HG03565 (cell line): ENCODE data around the gene HAUS5.
A peak's percentile ranks its signal among the peaks of the same experiment; 100 is the strongest.
"Not testable (repeated sequence)": the region's sequence is repeated elsewhere in the genome, so short reads cannot be mapped to it uniquely, and the experiment has no call there.

Source experiments
- ATAC-seq: cut with Tn5 transposase; IDR thresholded peaks from one replicate; pipeline ENCODE4 v1.9.1; 2021; ENCODE audit warnings: mild to moderate bottlenecking, moderate library complexity; ENCODE audit not compliant: unreplicated experiment

Gene HAUS5, protein sequence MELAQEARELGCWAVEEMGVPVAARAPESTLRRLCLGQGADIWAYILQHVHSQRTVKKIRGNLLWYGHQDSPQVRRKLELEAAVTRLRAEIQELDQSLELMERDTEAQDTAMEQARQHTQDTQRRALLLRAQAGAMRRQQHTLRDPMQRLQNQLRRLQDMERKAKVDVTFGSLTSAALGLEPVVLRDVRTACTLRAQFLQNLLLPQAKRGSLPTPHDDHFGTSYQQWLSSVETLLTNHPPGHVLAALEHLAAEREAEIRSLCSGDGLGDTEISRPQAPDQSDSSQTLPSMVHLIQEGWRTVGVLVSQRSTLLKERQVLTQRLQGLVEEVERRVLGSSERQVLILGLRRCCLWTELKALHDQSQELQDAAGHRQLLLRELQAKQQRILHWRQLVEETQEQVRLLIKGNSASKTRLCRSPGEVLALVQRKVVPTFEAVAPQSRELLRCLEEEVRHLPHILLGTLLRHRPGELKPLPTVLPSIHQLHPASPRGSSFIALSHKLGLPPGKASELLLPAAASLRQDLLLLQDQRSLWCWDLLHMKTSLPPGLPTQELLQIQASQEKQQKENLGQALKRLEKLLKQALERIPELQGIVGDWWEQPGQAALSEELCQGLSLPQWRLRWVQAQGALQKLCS

DNA sequence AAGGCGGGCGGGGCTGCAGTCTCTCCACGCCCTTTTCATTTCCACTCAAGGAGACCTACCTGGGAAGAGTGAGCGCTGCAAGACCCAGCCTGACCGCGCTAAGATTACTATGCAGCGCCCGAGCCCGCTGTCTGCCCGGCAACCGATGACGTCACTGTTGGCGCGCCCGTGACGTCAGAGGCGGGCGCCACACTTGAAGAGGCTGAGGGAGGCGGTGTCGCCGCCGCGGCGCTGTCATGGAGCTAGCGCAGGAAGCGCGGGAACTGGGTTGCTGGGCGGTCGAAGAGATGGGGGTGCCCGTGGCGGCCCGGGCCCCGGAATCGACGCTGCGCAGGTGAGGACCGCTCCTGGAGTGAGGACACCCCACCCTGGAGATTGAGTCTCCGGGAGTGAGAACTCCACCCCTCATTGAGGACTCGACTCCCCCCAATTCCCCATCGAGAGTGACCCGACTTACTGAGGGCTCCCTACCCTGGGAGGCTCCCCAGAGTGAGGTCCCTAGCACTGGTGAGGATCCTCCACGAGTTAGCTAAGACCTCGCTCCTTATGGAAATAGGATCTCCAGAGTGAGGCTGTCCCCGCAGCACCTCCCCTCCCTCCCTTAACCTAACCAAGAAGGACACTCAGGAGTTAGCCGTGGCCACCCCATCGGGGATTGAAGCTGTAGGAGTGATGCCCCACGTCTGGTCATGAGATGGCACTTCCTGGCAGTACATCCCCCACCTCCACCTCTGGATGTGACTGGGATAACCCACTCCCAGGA is at the start of gene HAUS5:
TSS of gene HAUS5 (plus strand) at position 177 of the 763 bp plus-strand sequence. CDS start at position 237, 60 bp downstream.
- ATAC-seq: peak; percentile 89

DNA sequence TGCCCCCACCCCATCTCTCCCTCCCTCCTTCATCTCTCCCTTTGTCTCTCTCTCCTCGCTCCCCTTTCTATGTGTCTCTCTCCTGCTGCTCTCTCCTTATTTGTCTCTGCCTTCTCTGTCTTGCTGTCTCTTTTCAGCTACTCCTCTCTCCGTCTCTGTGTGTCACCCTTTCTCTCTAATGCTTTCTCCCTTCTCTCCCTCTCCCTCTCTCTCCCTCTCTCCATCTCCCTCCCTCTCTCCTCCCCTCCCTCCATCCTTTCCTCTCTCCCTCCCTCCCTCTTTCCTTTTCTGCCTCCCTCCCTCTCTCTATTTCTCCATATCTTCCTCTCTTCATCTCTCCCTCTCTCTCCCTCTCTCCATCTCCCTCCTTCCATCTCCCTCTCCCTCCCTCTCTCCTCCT is 49.8 kb upstream of the HAUS5 start:
- ATAC-seq: no peak

DNA sequence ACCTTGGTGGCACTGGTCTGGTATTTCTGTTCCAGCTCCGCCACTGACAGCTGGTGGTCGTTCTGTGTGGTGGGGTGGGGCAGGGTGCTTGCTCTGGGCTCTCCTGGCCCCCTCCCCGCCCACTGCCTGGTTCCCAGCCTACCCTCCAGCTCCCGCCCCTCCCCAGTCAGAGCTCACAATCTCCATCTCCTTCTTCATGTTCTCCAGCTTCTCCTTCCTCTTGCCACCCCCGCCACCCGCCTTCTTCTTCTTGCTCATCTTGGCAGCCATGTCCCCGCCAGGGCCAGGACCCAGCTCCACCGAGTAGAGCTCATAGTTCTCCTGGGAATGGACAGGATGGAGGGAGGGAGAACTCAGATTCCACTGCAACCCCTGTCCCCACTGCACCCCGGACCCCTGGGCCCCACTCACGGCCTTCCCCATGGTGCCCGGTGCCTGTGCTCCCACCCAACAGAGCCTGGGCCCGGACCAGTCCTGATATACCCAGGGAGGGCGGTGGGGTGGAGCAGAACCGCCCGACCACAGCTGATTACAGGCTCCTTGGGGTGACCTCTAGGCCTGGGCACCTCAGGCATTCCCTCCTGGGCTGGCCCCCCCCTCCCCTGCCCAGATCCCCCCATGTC is 49.2 kb upstream of the HAUS5 start, which contains the start of gene ATP4A:
TSS of gene ATP4A (minus strand) at position 452 of the 623 bp plus-strand sequence. CDS start at position 423, 29 bp downstream.
- no peak for ATAC-seq

DNA sequence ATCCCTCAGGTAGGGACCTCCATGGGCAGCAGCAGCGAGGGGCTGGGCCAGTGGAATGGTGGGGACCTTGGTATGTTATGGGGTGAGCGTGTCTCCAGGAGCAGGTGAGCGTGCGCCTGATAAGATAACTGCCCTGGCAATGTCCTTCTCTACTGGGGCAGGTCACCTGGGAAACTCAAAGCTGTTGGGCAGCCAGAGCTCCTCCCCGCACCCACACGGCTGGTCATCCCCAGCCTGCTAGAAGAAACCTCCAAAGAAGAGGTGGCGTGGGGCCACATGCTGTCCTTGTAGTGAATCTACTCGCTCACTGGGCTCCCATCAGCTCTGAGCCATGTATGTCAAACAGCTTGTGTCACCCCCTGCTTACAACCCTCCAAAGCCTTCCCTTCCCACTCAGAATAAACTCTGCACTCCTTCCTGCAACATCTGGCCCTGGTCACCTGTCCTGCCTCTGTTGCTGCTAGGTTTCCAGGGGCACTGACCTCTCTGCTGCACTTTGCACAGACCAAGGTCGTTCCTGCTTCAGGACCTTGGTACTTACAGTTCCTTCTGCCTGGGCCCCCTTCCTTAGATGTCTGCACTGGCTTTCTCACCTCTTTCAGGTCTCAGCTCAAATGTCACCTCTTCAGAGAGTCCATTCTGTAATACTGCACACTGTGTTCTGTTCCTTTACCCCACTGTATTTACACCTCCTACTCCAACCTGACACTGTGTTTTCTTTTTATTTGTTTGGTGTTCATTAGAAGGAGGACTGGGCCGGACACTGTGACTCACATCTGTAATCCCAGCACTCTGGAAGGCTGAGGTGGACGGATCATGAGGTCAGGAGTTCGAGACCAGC is 47.3 kb upstream of the HAUS5 start:
- no peak for ATAC-seq

DNA sequence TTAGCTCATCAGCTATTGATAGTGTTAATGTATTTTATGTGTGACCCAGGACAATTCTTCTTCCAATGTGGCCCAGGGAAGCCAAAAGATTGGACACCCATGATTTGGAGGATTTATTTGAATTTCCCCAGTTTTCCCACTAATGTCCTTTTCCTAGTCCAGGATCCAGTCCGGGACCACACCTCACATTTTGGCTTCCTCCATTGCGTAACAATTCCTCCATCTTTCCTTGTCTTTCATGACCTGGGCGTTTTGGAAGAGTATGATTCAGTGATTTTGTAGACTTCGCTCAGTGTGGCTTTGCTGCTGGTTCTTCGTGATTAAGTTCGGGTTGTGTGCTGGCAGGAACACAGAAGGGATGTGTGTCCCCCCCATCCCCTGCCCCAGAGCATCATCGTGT is 45.8 kb upstream of the HAUS5 start:
- no peak for ATAC-seq

DNA sequence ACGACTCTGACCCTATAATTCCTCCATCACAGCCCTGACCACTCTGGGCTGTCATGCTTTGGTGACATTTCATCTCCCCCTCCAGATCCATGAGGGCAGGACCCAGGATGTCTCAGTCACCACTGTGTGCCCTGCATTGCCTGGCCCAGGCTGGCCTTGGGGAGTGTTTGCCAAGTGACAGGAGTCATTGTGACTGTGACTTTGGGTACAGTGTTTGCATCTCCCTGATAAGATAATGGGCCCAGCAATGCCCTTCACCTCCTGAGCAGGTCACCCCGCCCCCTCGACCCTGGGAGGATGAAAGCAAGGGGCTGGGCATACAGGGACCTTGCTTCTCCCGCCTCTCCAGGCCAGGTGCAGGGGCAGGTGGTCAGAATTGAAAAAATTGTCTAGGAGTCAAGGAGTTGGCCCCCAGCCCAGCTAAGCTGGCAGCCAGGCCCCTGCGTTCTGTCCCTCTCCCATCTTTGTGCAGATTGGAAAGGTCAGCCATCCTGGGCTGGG is 43.2 kb upstream of the HAUS5 start:
- no peak for ATAC-seq

DNA sequence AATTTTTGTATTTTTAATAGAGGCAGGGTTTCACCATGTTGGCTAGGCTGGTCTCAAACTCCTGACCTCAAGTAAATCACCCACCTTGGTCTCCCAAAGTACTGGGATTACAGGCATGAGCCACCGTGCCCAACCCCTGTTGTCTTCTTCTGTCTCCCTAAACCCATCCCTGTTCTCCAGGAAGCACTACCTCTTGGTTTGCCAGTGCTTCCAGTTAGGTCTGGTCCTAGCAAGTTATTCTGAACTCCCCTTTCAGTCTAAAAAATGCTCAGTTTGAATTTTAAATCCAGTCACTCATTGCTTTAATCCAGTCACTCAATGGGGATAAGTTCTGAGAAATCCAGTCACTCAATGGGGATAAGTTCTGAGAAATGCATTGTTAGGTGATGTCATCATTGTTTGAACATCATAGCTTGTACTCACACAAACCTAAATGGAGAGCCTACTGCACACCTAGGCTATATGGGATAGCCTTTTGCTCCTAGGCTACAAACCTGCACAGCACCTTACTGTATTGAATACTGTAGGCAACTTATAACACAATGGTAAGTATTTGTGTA is 41.0 kb upstream of the HAUS5 start:
- ATAC-seq: no peak

DNA sequence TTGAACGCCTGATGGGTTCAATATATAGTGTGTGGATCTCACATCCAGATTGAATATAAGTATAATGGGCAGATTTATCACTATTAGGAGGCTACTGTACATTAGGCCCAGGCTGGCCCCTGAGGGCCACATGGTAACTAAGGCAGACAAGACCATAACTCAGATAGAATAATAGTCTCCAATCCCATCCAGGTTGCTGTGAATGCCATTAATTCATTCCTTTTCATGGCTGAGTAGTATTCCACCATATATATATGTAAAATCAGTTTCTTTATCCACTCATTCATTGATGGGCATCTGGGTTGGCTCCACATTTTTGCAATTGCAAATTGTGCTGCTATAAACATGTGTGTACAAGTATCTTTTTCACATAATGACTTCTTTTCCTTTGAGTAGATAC is 34.6 kb upstream of the HAUS5 start:
- ATAC-seq: no peak

DNA sequence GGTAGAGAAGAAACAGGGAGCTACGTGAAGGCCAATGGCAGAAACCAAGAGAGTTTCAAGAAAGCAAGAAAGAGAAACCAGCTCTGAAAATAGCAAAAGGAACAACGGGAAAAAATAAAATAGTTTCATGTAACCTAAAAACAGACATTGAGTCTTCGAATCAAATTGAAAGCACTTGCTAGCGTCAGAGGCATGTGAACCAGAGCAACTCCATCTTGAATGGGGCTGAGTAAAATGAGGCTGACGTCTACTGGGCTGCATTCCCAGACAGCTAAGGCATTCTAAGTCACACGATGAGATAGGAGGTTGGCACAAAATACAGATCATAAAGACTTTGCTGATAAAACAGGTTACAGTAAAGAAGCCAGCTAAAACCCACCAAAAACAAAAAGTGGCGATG is 33.8 kb upstream of the HAUS5 start:
- ATAC-seq: no peak

DNA sequence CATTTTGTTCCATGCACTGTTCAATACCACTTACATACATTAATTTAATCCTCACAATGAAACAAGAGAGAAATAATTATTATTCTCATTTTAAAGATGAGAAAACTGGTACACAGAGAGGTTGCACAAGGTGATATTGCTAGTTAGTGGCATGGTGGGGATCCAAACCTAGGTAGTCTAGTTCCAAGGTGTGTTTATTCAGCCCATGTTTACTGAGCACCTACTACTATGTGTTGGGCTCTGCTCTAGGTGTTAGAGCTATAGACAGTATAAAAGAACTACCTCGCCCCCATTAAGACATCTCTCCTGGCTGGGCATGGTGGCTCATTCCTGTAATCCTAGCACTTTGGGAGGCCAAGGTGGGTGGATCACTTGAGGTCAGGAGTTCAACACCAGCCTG is 29.8 kb upstream of the HAUS5 start:
- no peak for ATAC-seq

DNA sequence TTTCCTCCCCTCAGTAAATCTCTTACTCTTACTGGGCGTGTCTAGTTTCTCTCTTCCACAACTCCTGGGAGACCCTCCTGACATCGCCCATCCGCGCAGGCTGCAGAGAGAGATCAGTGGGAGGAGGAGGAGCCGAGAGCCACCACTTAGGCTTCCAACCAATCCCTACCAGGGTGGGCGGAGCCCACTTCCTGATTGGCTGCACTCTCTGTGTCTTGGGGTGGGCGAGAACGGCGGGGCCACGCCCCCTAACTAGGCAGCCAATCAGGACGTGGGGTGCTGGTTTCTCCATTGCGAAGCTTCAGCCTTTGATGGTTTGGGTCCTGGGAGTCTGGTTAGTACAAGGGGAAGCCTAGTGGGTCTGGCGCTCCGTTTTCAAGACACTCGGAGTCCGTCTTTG is 26.7 kb upstream of the HAUS5 start, which contains the start of gene PMIS2:
TSS of gene PMIS2 (plus strand) at position 326 of the 400 bp plus-strand sequence. CDS start 87 bp downstream, outside the sequence.
- no peak for ATAC-seq

DNA sequence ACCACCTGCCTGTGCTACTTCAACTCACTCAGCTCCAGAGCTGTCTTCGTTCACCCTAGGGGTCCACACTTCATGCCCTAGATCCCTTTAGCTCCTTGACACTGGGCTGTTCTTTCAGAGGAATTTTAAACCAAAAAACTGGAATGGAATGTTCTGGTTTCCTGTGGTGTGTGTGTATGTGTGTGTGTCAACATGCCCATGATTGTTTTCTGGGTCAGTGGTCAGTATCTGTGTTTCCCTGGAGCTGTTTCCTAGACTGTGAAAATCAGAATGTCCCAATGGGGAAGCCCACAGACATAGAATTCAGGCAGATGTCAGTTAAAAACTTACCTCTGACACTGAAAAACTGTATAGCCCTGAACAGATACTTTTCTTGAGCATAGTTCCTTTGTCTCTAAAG is 25.2 kb upstream of the HAUS5 start:
- no peak for ATAC-seq

DNA sequence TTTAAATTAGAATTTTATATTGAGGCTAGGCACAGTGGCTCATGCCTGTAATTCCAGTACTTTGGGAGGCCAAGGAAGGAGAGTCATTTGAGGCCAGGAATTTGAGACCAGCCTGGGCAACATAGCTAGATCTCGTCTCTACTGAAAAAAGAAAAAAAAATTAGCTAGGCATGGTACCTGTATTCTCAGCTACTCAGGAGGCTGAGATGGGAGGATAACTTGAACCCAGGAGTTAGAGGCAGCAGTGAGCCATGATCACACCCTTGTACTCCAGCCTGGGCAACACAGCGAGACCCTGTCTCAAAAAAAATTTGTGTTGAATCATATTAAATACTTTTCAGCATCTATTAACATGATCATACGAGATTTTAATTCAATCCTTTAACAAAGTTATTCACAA is 21.7 kb upstream of the HAUS5 start:
- no peak for ATAC-seq

DNA sequence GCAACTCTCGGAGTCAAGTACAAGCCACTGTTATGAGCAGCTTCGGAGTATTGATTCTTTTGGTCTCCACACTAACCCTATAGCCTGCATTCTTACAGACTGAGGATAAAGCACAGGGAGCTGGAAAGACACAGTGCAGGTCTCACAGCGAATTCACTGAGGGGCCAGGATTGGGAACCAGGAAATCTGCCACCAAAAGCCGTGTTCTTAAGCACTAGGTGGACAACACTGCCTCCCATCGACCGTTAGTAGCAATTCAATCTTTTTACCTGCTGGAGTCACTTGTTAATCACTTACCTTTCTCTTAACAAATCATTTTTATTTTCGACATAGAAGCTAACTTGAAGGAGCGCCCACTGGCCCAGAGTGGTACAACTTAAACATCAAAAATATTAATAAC is 20.3 kb upstream of the HAUS5 start:
- ATAC-seq: no peak

DNA sequence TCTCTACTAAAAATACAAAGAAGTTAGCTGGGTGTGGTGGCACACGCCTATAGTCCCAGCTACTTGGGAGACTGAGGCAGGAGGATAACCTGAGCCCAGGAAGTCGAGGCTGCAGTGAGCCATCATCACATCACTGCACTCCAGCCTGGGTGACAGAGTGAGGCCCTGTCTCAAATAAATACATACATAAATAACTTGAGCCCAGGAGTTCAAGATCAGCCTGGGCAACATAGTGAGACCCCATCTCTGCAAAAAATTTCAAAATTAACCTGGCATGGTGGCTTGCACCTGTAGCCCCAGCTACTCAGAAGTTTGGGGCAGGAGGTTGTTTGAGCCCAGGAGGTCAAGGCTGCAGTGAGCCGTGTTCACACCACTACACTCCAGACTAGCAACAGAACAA is 17.5 kb upstream of the HAUS5 start:
- ATAC-seq: not testable (repeated sequence)

DNA sequence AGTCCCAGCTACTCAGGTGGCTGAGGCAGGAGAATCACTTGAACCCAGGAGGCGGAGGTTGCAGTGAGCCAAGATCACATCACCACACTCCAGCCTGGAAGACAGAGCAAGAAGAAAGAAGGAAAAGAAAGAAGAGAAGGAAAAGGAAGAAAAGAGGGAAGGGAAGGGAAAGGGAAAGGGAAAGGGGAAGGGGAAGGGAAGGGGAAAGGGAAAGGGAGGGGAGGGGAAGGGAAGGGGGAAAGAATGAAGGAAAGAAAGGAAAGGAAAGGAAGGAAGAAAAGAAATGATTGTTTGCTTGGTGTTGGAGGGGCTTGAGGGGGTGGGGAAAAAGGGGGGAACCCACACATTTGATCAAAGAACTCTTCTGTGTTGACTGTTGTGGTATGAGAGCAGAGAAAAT is 16.6 kb upstream of the HAUS5 start:
- ATAC-seq: no peak

DNA sequence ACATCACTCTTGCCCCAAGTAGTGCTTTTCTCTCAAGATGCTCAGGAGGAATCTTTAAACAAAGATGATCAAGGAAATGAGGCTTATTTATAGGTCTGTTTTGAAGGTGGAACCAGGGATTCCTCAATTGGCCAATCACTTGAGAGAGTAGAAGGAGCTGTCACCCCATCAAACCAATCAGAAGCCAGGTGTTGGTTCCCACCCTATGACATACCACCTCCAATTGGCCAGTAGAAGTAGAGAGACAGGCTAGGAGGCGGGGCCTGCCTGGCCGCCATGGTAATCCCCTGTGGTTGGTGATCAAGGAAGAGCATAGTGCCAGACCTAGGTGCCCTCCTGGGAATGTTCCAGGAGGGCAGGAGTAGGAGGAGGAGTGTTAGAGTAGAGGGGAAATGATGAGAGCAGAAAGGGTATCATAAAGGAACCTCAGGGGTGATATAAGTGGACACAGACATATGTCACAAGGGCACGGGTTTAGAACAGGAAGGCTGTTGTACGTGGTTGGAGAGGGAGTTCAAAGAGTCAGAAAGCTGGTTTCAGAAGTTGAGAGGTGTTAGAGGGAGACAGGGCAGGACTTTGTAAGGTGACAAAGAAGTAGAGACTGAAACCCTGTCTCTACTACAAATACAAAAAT is 16.1 kb upstream of the HAUS5 start:
- ATAC-seq: no peak

DNA sequence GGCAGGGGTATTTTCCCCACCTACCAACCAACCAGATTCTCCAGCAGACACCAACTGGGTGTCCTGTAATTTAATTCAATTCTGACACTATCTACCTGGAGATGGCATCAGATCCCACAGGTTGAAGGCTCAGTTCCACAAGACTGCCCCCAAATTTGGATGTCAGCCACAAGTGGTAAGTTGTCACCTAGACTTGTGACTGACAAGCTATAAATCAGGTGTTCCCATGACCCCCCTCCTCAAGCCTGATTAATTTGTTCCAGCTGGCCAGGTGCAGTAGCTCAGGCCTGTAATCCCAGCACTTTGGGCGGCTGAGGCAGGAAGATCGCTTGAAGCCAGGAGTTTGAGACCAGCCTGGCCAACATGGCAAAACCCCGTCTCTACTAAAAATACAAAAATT is 10.6 kb upstream of the HAUS5 start:
- ATAC-seq: no peak

DNA sequence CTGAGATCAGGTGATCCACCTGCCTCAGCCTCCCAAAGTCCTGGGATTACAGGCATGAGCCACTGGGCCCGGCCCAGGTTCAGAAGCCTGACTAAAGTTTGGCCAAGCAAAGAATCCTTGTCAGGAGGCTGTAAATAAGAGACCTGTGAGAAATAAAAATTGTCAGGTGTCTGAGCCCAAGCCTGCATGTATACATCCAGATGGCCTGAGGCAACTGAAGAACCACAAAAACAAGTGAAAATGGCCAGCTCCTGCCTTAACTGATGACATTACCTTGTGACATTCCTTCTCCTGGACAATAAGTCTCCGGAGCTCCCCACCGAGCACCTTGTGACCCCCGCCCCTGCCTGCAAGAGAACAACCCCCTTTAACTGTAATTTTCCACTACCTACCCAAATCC is 8.1 kb upstream of the HAUS5 start:
- ATAC-seq: not testable (repeated sequence)
